GM23338 (cell line): ENCODE measurements around the gene MBD5. TPM values are rescaled to one million over a fixed set of nuclear protein-coding genes. Genes with fewer than 3 reads are reported as not detected.
A peak's percentile ranks its signal among the peaks of the same experiment; 100 is the strongest.

Experiments
- ATAC-seq: fragments of 200-7000 bp; cut with Tn5 transposase; 3 replicates; pipeline ENCODE4 v1.9.1; 2020
- DNase-seq: peaks from one replicate; pipeline ENCODE4 v3.0.0-alpha.2; 2015; ENCODE audit warnings: low spot score
- H2AFZ ChIP-seq: fragments of 200-600 bp; sonication (generic); 2 replicates; pipeline ENCODE4 v1.8.0; 2016; ENCODE audit warnings: antibody characterized with exemption, mild to moderate bottlenecking, moderate library complexity
- H3F3A ChIP-seq: fragments of 200-600 bp; sonication (generic); replicated peaks from 2 replicates; pipeline ENCODE4 v1.8.0; 2017; ENCODE audit warnings: antibody characterized with exemption, mixed run types, low read depth
- H3K27ac ChIP-seq: fragments of 200-600 bp; sonication (generic); 2 replicates; pipeline ENCODE4 v1.6.1; 2016; ENCODE audit warnings: low read depth
- H3K27me3 ChIP-seq: fragments of 200-600 bp; sonication (generic); 2 replicates; pipeline ENCODE4 v1.8.0; 2016; ENCODE audit warnings: mild to moderate bottlenecking, mixed run types, moderate library complexity; ENCODE audit not compliant: insufficient read depth
- H3K36me3 ChIP-seq: fragments of 200-600 bp; sonication (generic); 2 replicates; pipeline ENCODE4 v1.8.0; 2016; ENCODE audit warnings: mild to moderate bottlenecking; ENCODE audit not compliant: insufficient read depth
- H3K4me1 ChIP-seq: fragments of 200-600 bp; sonication (generic); 2 replicates; pipeline ENCODE4 v1.8.0; 2016; ENCODE audit warnings: mild to moderate bottlenecking, moderate library complexity; ENCODE audit not compliant: insufficient read depth
- H3K4me2 ChIP-seq: fragments of 200-600 bp; sonication (generic); 2 replicates; pipeline ENCODE4 v1.7.1; 2017; ENCODE audit warnings: mixed run types
- H3K4me3 ChIP-seq: fragments of 200-600 bp; sonication (generic); 2 replicates; pipeline ENCODE4 v1.6.1; 2016; ENCODE audit warnings: mixed run types
- H3K79me2 ChIP-seq: fragments of 200-600 bp; sonication (generic); replicated peaks from 2 replicates; pipeline ENCODE4 v1.8.0; 2017; ENCODE audit warnings: mild to moderate bottlenecking; ENCODE audit not compliant: insufficient read depth
- H3K9me2 ChIP-seq: fragments of 200-600 bp; sonication (generic); 2 replicates; pipeline ENCODE4 v1.8.0; 2017; ENCODE audit not compliant: insufficient read depth
- H4K20me1 ChIP-seq: fragments of 200-600 bp; sonication (generic); replicated peaks from 2 replicates; pipeline ENCODE4 v1.8.0; 2017; ENCODE audit warnings: mild to moderate bottlenecking; ENCODE audit not compliant: insufficient read depth
- H3K27ac Mint-ChIP-seq: 2 replicates; pipeline ENCODE4 v1.8.0; 2020; ENCODE audit warnings: inconsistent platforms, mild to moderate bottlenecking, moderate library complexity, mixed read lengths
- H3K27me3 Mint-ChIP-seq: 3 replicates; pipeline ENCODE4 v1.8.0; 2022; ENCODE audit warnings: low read depth, mild to moderate bottlenecking, moderate library complexity, mixed read lengths, inconsistent platforms; ENCODE audit not compliant: insufficient read depth, poor library complexity
- H3K36me3 Mint-ChIP-seq: 3 replicates; pipeline ENCODE4 v1.8.0; 2021; ENCODE audit warnings: low read depth, mild to moderate bottlenecking, inconsistent platforms, moderate library complexity, mixed read lengths
- H3K4me1 Mint-ChIP-seq: 3 replicates; pipeline ENCODE4 v1.8.0; 2020; ENCODE audit warnings: mild to moderate bottlenecking, inconsistent platforms, mixed read lengths
- H3K4me3 Mint-ChIP-seq: 3 replicates; pipeline ENCODE4 v1.8.0; 2021; ENCODE audit warnings: moderate library complexity, mild to moderate bottlenecking, inconsistent platforms, mixed read lengths
- H3K9me3 Mint-ChIP-seq: 3 replicates; pipeline ENCODE4 v1.8.0; 2020; ENCODE audit warnings: moderate library complexity, mild to moderate bottlenecking, inconsistent platforms, mixed read lengths
- EZH2phosphoT487 ChIP-seq: fragments of 200-600 bp; sonication (generic); IDR thresholded peaks from one replicate; pipeline ENCODE4 v1.8.1; 2018; ENCODE audit warnings: antibody characterized with exemption; ENCODE audit not compliant: unreplicated experiment
- NANOG ChIP-seq: IDR thresholded peaks from 2 replicates; pipeline ENCODE4 v1.6.1; 2016; ENCODE audit warnings: antibody characterized with exemption, borderline replicate concordance
- POLR2AphosphoS5 ChIP-seq: IDR thresholded peaks from 2 replicates; pipeline ENCODE4 v1.6.1; 2016; ENCODE audit warnings: antibody characterized with exemption, low read depth
- ZNF114 ChIP-seq: fragments of 250-450 bp; sonication (Bioruptor Pico); IDR thresholded peaks from 2 replicates; pipeline ENCODE4 v1.5.0; 2020; ENCODE audit warnings: mild to moderate bottlenecking, moderate library complexity
- polyA plus RNA-seq: library from polyadenylated mRNA; unstranded; fragments of >200 nt; fragmentation: Nextera tagmentation; extraction: Ambion mirVana; gene quantifications from 2 replicates; pipeline ENCODE4 v1.2.1, GENCODE V29; 2016
- total RNA-seq: library from RNA; depleted of rRNA; stranded (reverse); fragments of >200 nt; shearing (Covaris generic); gene quantifications from 2 replicates; pipeline ENCODE4 v1.2.3, GENCODE V29; 2014
- TF ChIP-seq, protein P1 (sequence below): IDR thresholded peaks from one replicate; pipeline ENCODE4 v1.6.1; 2018; ENCODE audit warnings: antibody characterized with exemption; ENCODE audit not compliant: unreplicated experiment
- TF ChIP-seq, protein P2 (sequence below): IDR thresholded peaks from 2 replicates; pipeline ENCODE4 v1.6.1; 2016; ENCODE audit warnings: antibody characterized with exemption
- TF ChIP-seq, protein P3 (sequence below), 2 experiments: fragments of 200-600 bp in 1 of 2; sonication (generic) in 1 of 2; conservative IDR thresholded peaks; 2 replicates each; pipeline versions ENCODE4 v1.5.1 to v1.6.1; 2016 to 2017; ENCODE audit warnings: antibody characterized with exemption in 2 of 2, low read depth in 2 of 2, mild to moderate bottlenecking in 2 of 2, moderate library complexity in 1 of 2
- TF ChIP-seq, protein P4 (sequence below): fragments of 250-450 bp; sonication (Bioruptor Pico); IDR thresholded peaks from 2 replicates; pipeline ENCODE4 v1.5.0; 2020; ENCODE audit warnings: mild to moderate bottlenecking, moderate library complexity

Gene MBD5
- total and polyA plus RNA-seq, 2 experiments from 2014 or later, result 16.2 to 23.1 TPM

DNA sequence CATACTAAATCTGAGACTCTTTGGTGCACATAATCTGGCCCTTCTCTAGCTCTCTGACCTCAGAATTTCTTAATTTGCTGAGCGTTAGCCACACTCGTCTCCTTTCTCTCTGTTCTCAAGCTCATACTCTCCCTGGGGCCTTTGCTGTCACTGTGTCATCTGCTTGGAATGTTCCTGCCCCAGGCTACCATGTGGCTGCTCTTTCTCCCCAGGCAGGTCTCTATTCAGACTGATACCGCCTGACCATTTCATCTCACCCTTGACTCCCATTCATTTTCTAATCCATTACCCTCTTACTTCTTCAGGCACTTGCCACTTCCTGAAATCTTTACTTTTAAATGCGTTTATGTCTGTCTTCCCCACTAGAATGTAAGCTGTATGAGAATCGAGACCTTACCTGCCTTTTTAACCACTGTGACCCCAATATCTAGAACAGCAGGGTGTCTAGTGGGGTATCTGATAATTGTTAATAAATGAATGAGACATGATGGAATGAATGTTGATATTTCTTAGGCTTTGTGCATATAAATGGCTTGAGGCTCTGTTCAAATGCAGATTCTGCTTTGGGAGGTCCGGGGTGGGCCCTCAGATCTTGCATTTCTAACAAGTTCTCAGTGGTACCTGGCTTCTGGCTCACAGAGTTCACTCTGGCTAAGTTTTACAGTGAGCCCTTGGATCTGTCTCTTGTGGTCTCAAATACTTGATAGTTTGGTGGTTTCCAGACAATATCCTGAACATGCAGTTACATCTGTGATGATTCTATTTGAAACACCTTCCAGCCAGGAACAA lies 533.8 kb downstream of the MBD5 start (continued):
- TF ChIP-seq, protein P1, sequence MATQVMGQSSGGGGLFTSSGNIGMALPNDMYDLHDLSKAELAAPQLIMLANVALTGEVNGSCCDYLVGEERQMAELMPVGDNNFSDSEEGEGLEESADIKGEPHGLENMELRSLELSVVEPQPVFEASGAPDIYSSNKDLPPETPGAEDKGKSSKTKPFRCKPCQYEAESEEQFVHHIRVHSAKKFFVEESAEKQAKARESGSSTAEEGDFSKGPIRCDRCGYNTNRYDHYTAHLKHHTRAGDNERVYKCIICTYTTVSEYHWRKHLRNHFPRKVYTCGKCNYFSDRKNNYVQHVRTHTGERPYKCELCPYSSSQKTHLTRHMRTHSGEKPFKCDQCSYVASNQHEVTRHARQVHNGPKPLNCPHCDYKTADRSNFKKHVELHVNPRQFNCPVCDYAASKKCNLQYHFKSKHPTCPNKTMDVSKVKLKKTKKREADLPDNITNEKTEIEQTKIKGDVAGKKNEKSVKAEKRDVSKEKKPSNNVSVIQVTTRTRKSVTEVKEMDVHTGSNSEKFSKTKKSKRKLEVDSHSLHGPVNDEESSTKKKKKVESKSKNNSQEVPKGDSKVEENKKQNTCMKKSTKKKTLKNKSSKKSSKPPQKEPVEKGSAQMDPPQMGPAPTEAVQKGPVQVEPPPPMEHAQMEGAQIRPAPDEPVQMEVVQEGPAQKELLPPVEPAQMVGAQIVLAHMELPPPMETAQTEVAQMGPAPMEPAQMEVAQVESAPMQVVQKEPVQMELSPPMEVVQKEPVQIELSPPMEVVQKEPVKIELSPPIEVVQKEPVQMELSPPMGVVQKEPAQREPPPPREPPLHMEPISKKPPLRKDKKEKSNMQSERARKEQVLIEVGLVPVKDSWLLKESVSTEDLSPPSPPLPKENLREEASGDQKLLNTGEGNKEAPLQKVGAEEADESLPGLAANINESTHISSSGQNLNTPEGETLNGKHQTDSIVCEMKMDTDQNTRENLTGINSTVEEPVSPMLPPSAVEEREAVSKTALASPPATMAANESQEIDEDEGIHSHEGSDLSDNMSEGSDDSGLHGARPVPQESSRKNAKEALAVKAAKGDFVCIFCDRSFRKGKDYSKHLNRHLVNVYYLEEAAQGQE, result no peak
- TF ChIP-seq, protein P2, sequence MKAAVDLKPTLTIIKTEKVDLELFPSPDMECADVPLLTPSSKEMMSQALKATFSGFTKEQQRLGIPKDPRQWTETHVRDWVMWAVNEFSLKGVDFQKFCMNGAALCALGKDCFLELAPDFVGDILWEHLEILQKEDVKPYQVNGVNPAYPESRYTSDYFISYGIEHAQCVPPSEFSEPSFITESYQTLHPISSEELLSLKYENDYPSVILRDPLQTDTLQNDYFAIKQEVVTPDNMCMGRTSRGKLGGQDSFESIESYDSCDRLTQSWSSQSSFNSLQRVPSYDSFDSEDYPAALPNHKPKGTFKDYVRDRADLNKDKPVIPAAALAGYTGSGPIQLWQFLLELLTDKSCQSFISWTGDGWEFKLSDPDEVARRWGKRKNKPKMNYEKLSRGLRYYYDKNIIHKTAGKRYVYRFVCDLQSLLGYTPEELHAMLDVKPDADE, result no peak

DNA sequence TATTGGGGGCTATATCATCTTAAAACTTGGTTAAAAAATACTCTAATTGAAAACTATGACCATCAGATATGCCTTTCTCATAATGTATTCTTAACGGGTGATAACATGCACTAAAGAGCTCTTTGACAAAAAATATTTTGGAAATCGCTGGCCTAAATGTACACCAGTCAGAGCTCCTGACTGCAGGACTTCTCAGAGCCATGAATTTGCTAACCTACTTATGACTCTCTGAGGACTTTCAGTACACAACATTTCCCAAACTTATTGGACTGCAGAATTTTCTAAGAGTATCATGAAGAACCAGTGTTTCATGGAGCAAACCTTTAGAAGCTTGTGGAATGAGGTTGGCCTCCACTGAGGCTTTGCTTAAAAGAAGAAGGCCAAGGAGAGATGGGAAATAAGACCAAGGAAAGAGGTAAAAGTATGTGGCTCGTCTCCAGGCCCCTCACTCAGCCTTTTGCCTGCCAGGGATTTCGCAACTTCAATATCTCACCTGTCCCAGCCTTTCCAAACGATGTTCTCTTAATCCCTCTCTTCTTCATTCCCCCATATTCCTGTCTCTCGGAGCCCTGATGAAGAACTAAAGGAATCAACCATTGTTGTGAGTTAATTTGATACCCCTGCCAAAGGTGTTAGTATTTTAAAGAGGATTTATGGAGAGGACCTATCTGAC lies 534.9 kb downstream of the MBD5 start:
- DNase-seq, result no peak
- Mint-ChIP-seq H3K9me3 (peaks cover 12% of the 10 kb centered on the region), H3K27ac (no peak overlapping the region), H3K4me3 (no peak overlapping the region), H3K4me1 (peaks cover 11% of the 10 kb centered on the region), H3K27me3 (peaks cover 2% of the 10 kb centered on the region), H3K36me3 (no peaks in the 10 kb centered on the region; the same call in 2 of the 3 replicates)
- H3K79me2 ChIP-seq, result no peaks in the 10 kb centered on the region
- H3K9me2 ChIP-seq, result peaks cover 17% of the 10 kb centered on the region
- TF ChIP-seq EZH2phosphoT487 (no peak), NANOG (no peak), ZNF114 (CRISPR knock-in tag) (no peak), POLR2AphosphoS5 (no peak)
- TF ChIP-seq, protein P3, sequence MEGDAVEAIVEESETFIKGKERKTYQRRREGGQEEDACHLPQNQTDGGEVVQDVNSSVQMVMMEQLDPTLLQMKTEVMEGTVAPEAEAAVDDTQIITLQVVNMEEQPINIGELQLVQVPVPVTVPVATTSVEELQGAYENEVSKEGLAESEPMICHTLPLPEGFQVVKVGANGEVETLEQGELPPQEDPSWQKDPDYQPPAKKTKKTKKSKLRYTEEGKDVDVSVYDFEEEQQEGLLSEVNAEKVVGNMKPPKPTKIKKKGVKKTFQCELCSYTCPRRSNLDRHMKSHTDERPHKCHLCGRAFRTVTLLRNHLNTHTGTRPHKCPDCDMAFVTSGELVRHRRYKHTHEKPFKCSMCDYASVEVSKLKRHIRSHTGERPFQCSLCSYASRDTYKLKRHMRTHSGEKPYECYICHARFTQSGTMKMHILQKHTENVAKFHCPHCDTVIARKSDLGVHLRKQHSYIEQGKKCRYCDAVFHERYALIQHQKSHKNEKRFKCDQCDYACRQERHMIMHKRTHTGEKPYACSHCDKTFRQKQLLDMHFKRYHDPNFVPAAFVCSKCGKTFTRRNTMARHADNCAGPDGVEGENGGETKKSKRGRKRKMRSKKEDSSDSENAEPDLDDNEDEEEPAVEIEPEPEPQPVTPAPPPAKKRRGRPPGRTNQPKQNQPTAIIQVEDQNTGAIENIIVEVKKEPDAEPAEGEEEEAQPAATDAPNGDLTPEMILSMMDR (conservative IDR thresholded peaks at IDR 0.05; ENCODE audit: low read depth in 2 of 2), result no peak
- TF ChIP-seq, protein P2, result no peak
- TF ChIP-seq, protein P4, sequence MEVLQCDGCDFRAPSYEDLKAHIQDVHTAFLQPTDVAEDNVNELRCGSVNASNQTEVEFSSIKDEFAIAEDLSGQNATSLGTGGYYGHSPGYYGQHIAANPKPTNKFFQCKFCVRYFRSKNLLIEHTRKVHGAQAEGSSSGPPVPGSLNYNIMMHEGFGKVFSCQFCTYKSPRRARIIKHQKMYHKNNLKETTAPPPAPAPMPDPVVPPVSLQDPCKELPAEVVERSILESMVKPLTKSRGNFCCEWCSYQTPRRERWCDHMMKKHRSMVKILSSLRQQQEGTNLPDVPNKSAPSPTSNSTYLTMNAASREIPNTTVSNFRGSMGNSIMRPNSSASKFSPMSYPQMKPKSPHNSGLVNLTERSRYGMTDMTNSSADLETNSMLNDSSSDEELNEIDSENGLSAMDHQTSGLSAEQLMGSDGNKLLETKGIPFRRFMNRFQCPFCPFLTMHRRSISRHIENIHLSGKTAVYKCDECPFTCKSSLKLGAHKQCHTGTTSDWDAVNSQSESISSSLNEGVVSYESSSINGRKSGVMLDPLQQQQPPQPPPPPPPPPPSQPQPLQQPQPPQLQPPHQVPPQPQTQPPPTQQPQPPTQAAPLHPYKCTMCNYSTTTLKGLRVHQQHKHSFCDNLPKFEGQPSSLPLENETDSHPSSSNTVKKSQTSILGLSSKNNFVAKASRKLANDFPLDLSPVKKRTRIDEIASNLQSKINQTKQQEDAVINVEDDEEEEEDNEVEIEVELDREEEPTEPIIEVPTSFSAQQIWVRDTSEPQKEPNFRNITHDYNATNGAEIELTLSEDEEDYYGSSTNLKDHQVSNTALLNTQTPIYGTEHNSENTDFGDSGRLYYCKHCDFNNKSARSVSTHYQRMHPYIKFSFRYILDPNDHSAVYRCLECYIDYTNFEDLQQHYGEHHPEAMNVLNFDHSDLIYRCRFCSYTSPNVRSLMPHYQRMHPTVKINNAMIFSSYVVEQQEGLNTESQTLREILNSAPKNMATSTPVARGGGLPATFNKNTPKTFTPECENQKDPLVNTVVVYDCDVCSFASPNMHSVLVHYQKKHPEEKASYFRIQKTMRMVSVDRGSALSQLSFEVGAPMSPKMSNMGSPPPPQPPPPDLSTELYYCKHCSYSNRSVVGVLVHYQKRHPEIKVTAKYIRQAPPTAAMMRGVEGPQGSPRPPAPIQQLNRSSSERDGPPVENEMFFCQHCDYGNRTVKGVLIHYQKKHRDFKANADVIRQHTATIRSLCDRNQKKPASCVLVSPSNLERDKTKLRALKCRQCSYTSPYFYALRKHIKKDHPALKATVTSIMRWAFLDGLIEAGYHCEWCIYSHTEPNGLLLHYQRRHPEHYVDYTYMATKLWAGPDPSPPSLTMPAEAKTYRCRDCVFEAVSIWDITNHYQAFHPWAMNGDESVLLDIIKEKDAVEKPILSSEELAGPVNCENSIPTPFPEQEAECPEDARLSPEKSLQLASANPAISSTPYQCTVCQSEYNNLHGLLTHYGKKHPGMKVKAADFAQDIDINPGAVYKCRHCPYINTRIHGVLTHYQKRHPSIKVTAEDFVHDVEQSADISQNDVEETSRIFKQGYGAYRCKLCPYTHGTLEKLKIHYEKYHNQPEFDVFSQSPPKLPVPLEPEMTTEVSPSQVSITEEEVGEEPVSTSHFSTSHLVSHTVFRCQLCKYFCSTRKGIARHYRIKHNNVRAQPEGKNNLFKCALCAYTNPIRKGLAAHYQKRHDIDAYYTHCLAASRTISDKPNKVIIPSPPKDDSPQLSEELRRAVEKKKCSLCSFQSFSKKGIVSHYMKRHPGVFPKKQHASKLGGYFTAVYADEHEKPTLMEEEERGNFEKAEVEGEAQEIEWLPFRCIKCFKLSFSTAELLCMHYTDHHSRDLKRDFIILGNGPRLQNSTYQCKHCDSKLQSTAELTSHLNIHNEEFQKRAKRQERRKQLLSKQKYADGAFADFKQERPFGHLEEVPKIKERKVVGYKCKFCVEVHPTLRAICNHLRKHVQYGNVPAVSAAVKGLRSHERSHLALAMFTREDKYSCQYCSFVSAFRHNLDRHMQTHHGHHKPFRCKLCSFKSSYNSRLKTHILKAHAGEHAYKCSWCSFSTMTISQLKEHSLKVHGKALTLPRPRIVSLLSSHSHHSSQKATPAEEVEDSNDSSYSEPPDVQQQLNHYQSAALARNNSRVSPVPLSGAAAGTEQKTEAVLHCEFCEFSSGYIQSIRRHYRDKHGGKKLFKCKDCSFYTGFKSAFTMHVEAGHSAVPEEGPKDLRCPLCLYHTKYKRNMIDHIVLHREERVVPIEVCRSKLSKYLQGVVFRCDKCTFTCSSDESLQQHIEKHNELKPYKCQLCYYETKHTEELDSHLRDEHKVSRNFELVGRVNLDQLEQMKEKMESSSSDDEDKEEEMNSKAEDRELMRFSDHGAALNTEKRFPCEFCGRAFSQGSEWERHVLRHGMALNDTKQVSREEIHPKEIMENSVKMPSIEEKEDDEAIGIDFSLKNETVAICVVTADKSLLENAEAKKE (CRISPR knock-in tag), result no peak
- H3K36me3 ChIP-seq, result no peaks in the 10 kb centered on the region
- H3K27ac ChIP-seq, result no peak overlapping the region
- peaks cover 30% of the 10 kb centered on the region for H3K4me1 ChIP-seq
- H3K27me3 ChIP-seq, result no peaks in the 10 kb centered on the region
- H3K4me2 ChIP-seq, result peak overlapping the region; percentile 29
- no peaks in the 10 kb centered on the region for H4K20me1 ChIP-seq
- H3K4me3 ChIP-seq, result no peak overlapping the region
- no peaks in the 10 kb centered on the region for H3F3A ChIP-seq
- no peak overlapping the region for H2AFZ ChIP-seq
- no peak for ATAC-seq
